UCSD-AML1 (cell line): ENCODE measurements around the gene TBC1D8.

Experiments
- DNase-seq: peaks from one replicate; lab custom pipeline; 2025; ENCODE audit not compliant: unreplicated experiment; lab: John Stamatoyannopoulos, UW

Gene TBC1D8

GRCh38 chr2:101162561-101163330 lies 11.6 kb upstream of the TBC1D8 start:
- no peak for DNase-seq

GRCh38 chr2:101161658-101162057 lies 10.5 kb upstream of the TBC1D8 start:
- no peak for DNase-seq

- DNase-seq, result no peak
Measured at GRCh38 chr2:101160454-101160853, 9.3 kb upstream of the TBC1D8 start.

- DNase-seq, result no peak
Measured at GRCh38 chr2:101159526-101159925, 8.3 kb upstream of the TBC1D8 start.

- DNase-seq, result no peak
Measured at GRCh38 chr2:101157272-101157671, 6.1 kb upstream of the TBC1D8 start.

- no peak for DNase-seq
Measured at GRCh38 chr2:101153787-101154186, 2.6 kb upstream of the TBC1D8 start.

GRCh38 chr2:101153077-101153707 lies 2.0 kb upstream of the TBC1D8 start:
- no peak for DNase-seq

- peak; percentile 46 for DNase-seq
Measured at GRCh38 chr2:101152272-101153076, 1.3 kb upstream of the TBC1D8 start.

GRCh38 chr2:101151859-101152271 lies 683 bp upstream of the TBC1D8 start:
- DNase-seq, result no peak

GRCh38 chr2:101150306-101151145 lies 656 bp downstream of the TBC1D8 start:
- peak; percentile 32 for DNase-seq

- DNase-seq, result peak; percentile 51
Measured at GRCh38 chr2:101149241-101150192, 1.7 kb downstream of the TBC1D8 start.

- DNase-seq, result no peak
Measured at GRCh38 chr2:101148777-101149176, 2.4 kb downstream of the TBC1D8 start.

- DNase-seq, result no peak
Measured at GRCh38 chr2:101147971-101148370, 3.2 kb downstream of the TBC1D8 start.

- no peak for DNase-seq
Measured at GRCh38 chr2:101147062-101147461, 4.1 kb downstream of the TBC1D8 start.

GRCh38 chr2:101146535-101146934 lies 4.6 kb downstream of the TBC1D8 start:
- DNase-seq, result no peak

GRCh38 chr2:101145406-101145805 lies 5.8 kb downstream of the TBC1D8 start:
- DNase-seq, result no peak

GRCh38 chr2:101142163-101142562 lies 9.0 kb downstream of the TBC1D8 start:
- no peak for DNase-seq

GRCh38 chr2:101140978-101141655 lies 10.1 kb downstream of the TBC1D8 start:
- DNase-seq, result no peak

- DNase-seq, result no peak
Measured at GRCh38 chr2:101140237-101140636, 10.9 kb downstream of the TBC1D8 start.
